Measurements from ENCODE around the gene MIEN1.
"Not testable (repeated sequence)": the region's sequence is repeated elsewhere in the genome, so short reads cannot be mapped to it uniquely, and the experiment has no call there.

MIEN1 gene

GRCh38 chr17:39738983-39739884 lies 8.9 kb upstream of the MIEN1 start:
- DNase-seq, result no peak

DNA sequence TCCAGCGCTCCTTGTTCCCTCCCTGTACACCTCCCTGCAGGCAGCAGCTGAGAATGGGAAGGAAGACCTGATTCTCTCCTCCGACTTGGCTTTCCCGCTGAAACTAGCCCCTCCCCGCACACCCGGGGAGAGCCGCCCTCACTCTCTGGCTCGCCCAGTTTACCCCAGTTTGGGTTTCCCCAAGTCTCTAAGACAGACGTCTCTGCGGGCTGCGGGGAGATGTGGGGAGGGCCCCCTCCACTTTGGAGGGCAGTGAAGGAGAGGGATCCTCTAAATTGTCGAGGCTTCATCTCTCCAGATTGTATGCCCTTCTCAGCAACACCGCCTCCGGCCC lies 8.2 kb upstream of the MIEN1 start:
- no peak for DNase-seq

DNA sequence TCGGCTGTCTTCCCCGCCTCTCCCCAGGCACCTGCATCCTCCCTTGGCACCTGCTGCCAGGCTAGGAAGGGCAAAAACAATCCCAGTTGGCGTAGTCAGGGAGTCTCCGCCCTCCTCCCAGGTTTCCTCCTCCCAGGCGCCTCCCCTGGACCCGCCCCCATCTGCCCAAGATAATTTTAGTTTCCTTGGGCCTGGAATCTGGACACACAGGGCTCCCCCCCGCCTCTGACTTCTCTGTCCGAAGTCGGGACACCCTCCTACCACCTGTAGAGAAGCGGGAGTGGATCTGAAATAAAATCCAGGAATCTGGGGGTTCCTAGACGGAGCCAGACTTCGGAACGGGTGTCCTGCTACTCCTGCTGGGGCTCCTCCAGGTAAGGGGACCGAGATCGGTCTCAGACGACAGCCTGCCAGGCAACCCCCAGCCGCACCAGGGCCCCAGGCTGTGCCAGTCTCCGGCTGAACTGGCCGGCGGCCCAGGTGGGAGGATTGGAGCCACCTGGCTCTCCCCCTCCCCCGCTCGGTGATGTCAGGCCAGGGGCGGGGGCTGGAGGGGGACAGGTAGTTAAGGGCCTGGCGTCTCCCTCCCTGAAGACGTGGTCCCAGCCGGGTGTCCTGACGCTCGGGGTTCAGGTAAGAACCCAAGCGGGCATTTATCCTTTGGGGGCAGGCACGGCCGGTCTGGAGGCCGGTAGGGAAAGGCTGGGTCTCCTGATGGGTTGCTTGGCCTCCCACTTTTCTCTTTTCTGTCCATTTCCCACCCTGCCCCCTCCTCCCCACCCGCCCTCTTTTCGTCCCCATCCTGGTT lies 7.6 kb upstream of the MIEN1 start, which contains the start of gene GRB7:
TSS of gene GRB7 (plus strand) at position 179 of the 808 bp plus-strand sequence. CDS start 4,364 bp downstream, outside the sequence.
- no peak for DNase-seq

GRCh38 chr17:39737206-39737759 lies 7.0 kb upstream of the MIEN1 start:
- DNase-seq, result no peak

DNA sequence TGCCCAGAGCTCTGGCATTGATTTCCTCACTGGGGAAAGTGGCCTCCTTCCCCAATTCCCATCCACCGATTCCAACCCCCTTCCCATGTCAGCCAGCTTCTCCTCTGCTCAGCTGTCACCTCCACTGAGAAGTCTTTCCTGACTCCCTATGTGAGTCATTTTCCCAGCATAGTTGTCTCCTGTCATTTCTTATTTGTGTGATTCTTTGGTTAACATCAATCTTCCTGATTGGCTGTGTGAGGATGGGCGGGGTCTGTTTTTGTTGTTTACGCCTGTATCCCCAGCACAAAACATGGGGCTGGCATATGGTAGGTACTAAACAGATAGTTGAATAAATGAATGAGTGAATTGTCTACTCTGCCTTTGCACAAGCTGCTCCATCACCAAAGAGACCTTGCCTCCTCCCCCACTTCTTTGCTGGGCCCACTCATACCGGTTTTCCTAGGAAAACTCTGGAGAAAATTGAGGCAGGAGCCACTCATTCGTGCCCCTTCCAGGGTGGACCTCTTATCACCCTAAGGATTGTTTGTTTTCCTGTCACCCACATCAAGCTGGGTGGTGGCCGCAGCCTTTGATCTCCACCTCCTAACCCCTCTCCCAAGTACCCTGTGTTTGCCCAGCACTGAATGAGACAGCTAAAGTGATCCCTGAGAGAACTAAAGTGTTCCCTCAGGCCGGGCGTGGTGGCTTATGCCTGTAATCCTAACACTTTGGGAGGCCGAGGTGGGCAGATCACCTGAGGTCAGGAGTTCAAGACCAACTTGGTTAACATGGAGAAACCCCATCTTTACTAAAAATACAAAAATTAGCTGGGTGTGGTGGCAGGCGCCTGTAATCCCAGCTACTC lies 6.2 kb upstream of the MIEN1 start:
- DNase-seq, result no peak

DNA sequence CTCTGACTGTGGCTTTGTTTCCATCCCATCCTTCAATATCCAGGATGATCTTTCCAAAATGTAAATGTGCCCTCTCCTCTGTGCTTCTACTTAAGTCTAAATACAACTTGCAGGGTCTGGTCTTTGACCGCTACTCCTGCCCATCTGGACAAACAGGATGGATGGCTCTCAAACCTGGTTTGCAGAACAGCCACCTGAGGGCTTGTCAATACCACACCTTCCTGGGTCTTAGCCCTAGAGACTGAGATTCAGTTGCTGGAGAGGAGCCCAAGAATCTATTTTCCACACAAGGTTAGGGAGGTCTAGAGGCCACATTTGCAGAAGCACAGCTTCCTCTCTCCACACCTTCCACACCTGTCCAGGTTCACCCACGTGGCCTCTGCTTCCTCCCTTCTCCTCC lies 5.5 kb upstream of the MIEN1 start:
- DNase-seq, result no peak

DNA sequence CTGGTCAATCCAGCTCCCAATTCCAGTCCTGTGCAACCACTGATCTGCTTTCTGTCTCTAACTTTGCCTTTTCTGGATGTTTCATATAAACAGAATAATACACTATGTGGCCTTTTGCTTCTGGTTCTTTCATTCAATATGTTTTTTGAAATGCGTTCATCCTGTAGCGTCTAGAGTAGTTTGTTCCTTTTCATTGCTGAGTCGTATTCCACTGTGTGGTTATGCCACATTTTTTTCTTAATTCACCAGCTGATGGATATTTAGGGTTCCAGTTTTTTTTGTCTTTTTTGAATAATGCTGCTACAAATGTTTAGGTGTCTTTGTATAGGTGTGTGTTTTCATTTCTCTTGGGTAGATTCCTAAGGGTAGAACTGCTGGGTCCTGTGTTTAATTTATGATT lies 2.3 kb upstream of the MIEN1 start:
- no peak for DNase-seq

GRCh38 chr17:39729280-39729851 lies 966 bp downstream of the MIEN1 start:
- no peak for DNase-seq

- DNase-seq, result no peak
Measured at GRCh38 chr17:39727556-39727955, 2.8 kb downstream of the MIEN1 start.

DNA sequence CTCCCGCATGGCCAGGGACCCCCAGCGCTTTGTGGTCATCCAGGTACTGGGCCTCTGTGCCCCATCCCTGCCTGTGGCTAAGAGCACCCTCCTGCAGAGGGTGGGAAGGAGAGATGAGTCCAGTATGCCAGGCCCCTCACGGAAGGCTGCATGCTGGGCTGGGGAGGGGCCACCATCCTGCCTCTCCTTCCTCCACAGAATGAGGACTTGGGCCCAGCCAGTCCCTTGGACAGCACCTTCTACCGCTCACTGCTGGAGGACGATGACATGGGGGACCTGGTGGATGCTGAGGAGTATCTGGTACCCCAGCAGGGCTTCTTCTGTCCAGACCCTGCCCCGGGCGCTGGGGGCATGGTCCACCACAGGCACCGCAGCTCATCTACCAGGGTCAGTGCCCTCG lies 3.7 kb downstream of the MIEN1 start:
- DNase-seq, result no peak

GRCh38 chr17:39725923-39726322 lies 4.4 kb downstream of the MIEN1 start:
- not testable (repeated sequence) for DNase-seq

DNA sequence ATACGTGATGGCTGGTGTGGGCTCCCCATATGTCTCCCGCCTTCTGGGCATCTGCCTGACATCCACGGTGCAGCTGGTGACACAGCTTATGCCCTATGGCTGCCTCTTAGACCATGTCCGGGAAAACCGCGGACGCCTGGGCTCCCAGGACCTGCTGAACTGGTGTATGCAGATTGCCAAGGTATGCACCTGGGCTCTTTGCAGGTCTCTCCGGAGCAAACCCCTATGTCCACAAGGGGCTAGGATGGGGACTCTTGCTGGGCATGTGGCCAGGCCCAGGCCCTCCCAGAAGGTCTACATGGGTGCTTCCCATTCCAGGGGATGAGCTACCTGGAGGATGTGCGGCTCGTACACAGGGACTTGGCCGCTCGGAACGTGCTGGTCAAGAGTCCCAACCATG lies 5.6 kb downstream of the MIEN1 start:
- no peak for DNase-seq

GRCh38 chr17:39722965-39723848 lies 7.1 kb downstream of the MIEN1 start:
- no peak for DNase-seq

DNA sequence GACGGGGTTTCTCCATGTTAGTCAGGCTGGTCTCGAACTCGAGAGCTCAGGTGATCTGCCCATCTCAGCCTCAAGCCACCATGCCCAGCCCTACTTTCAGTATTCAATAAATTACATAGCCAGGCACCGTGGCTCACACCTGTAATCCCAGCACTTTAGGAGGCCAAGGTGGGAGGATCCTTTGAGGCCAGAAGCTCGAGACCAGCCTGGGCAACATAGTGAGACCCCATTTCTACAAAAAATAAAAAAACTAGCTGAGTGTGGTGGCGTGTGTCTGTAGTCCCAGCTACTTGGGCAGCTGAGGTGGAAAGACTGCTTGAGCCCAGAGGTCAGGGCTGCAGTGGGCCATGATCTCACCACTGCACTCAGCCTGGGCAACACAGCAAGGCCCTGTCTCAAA lies 8.2 kb downstream of the MIEN1 start:
- DNase-seq, result no peak

- no peak for DNase-seq
Measured at GRCh38 chr17:39719563-39720355, 10.6 kb downstream of the MIEN1 start.

DNA sequence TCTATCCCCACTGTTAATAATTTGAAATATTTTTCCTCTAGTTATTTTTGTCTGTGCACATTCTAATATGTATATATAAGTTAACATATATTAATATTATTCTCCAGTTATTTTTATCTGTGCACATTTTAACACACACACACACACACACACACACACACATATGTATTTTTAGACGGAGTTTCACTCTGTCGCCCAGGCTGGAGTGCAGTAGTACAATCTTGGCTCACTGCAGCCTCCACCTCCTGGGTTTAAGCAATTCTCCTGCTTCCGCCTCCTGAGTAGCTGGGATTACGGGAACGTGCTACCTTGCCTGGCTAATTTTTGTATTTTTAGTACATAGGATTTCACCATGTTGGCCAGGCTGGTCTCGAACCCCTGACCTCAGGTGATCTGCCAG lies 12.7 kb downstream of the MIEN1 start:
- DNase-seq, result no peak

- no peak for DNase-seq
Measured at GRCh38 chr17:39716879-39717536, 13.3 kb downstream of the MIEN1 start.

DNA sequence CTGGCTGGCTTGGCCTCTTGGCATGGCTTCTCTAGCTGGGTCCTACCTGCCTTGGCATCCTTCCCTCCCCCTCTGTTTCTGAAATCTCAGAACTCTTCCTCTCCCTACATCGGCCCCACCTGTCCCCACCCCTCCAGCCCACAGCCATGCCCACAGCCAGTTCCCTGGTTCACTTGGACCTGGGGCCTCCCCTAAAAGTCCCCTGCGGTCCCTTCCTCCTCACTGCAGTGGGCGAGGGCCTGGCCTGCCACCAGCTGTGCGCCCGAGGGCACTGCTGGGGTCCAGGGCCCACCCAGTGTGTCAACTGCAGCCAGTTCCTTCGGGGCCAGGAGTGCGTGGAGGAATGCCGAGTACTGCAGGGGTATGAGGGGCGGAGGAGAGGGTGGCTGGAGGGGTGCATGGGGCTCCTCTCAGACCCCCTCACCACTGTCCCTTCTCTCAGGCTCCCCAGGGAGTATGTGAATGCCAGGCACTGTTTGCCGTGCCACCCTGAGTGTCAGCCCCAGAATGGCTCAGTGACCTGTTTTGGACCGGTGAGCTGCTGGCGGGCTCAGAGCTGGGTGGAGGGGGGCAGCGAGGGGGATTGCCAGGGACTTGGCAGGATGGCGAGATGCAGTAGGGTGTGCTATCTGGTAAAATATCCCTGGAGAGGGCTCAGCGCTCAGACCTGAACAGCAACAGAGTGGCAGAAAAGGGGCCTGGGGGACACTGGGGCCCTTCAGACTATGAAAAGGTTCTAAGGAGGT lies 14.1 kb downstream of the MIEN1 start:
- no peak for DNase-seq

Measured in activated gamma-delta T cell (primary cell).